Panc1 (cell line): ENCODE measurements around the gene ADORA2A.

Experiments used
- CTCF ChIP-seq: fragments of 450-650 bp; IDR thresholded peaks from 2 replicates; pipeline ENCODE4 v1.5.1; 2017; ENCODE audit warnings: mild to moderate bottlenecking
- POLR2AphosphoS5 ChIP-seq: IDR thresholded peaks from 2 replicates; pipeline ENCODE4 v1.6.1; 2012; ENCODE audit warnings: mild to moderate bottlenecking, low read depth, low read length, moderate library complexity

- TF ChIP-seq CTCF (no peak), POLR2AphosphoS5 (no peak)
These were observed 18.3 kb downstream of the ADORA2A start for GRCh38 chr22:24445481-24446259.
